Panc1 (cell line): ENCODE results near the gene PLET1. TPM values are rescaled to one million over a fixed set of nuclear protein-coding genes. Genes with fewer than 3 reads are reported as not detected.

Source experiments
- ATAC-seq: fragments of 200-7000 bp; cut with Tn5 transposase; 2 replicates; pipeline ENCODE4 v1.9.1; 2020; ENCODE audit warnings: mild to moderate bottlenecking, moderate library complexity
- BruUV-seq: library from RNA; stranded (reverse); fragments of 400-500 nt; replicated peaks from 2 replicates; lab custom pipeline; 2021; lab: Mats Ljungman, UMichigan
- CTCF ChIA-PET: fragments of 300-600 bp; sonication (Branson Sonifier 250); formaldehyde crosslinking; loops from one replicate; lab custom pipeline; 2022; ENCODE audit warnings: antibody characterized with exemption; lab: Charles Lee
- POLR2A ChIA-PET: fragments of 300-600 bp; sonication (Branson Sonifier 250); formaldehyde crosslinking; loops from one replicate; lab custom pipeline; 2022; ENCODE audit warnings: antibody characterized with exemption; lab: Charles Lee
- DNase-seq: peaks from one replicate; pipeline ENCODE4 v3.0.0-alpha.2; 2010; ENCODE audit warnings: low read depth, low spot score
- H3K27ac ChIP-seq: 2 replicates; pipeline ENCODE4 v1.5.1; 2011; ENCODE audit warnings: mild to moderate bottlenecking, low read length, inconsistent platforms
- H3K27me3 ChIP-seq: fragments of 200-500 bp; sonication (Bioruptor generic); 2 replicates; pipeline ENCODE4 v1.6.0; 2014; ENCODE audit warnings: low read length, inconsistent platforms; ENCODE audit not compliant: control insufficient read depth, insufficient read depth
- H3K36me3 ChIP-seq: fragments of 200-500 bp; sonication (Bioruptor generic); 2 replicates; pipeline ENCODE4 v1.5.1; 2014; ENCODE audit warnings: inconsistent platforms, mild to moderate bottlenecking, low read length, moderate library complexity; ENCODE audit not compliant: control insufficient read depth, insufficient read depth
- H3K4me1 ChIP-seq: 2 replicates; pipeline ENCODE4 v1.5.1; 2011; ENCODE audit warnings: inconsistent platforms, mild to moderate bottlenecking, low read length, moderate library complexity; ENCODE audit not compliant: control insufficient read depth, insufficient read depth
- H3K4me3 ChIP-seq, 2 experiments: 2 replicates each; pipeline ENCODE4 v1.5.1; 2011 to 2012; ENCODE audit warnings: low read depth in 2 of 2, low read length in 2 of 2, mild to moderate bottlenecking in 2 of 2, inconsistent platforms in 1 of 2, moderate library complexity in 1 of 2
- H3K9me3 ChIP-seq: fragments of 200-500 bp; sonication (Bioruptor generic); 2 replicates; pipeline ENCODE4 v1.5.1; 2014; ENCODE audit warnings: low read depth, mild to moderate bottlenecking, inconsistent platforms, low read length, moderate library complexity; ENCODE audit not compliant: control insufficient read depth, insufficient read depth
- CTCF ChIP-seq: fragments of 450-650 bp; IDR thresholded peaks from 2 replicates; pipeline ENCODE4 v1.5.1; 2017; ENCODE audit warnings: mild to moderate bottlenecking
- POLR2AphosphoS5 ChIP-seq: IDR thresholded peaks from 2 replicates; pipeline ENCODE4 v1.6.1; 2012; ENCODE audit warnings: mild to moderate bottlenecking, low read depth, low read length, moderate library complexity
- SIN3A ChIP-seq: IDR thresholded peaks from 2 replicates; pipeline ENCODE4 v1.6.1; 2012; ENCODE audit warnings: low read depth, mild to moderate bottlenecking, low read length, moderate library complexity, borderline replicate concordance; ENCODE audit not compliant: insufficient read depth
- TCF7L2 ChIP-seq: IDR thresholded peaks from 2 replicates; pipeline ENCODE4 v1.6.1; 2011; ENCODE audit warnings: mild to moderate bottlenecking, low read depth, low read length, inconsistent platforms
- in situ Hi-C: cut with HindIII; loops from 2 replicates; pipeline ENCODE4 v1.10.0; 2016; ENCODE audit warnings: low sequenced_read_pairs, low pct_unique_long_range_greater_than_20kb
- intact Hi-C: fragments of 100-400 bp; cut with micrococcal nuclease; formaldehyde crosslinking; loops from one replicate; pipeline ENCODE4 v1.10.0; 2022; ENCODE audit not compliant: unreplicated experiment
- total RNA-seq: library from RNA; stranded (reverse); gene quantifications from one replicate; pipeline ENCODE4 v1.2.1, GENCODE V29; 2021; ENCODE audit not compliant: unreplicated experiment
- TF ChIP-seq, protein P1 (sequence below), 2 experiments: IDR thresholded peaks; 2 replicates each; pipeline ENCODE4 v1.6.1; 2011 to 2012; ENCODE audit warnings: low read depth in 2 of 2, control low read depth in 1 of 2, low read length in 1 of 2, mild to moderate bottlenecking in 1 of 2, moderate library complexity in 1 of 2; ENCODE audit not compliant: insufficient read depth in 1 of 2

PLET1 gene
- total RNA-seq, 1 experiment from 2014 or later = not detected

GRCh38 chr11:112231952-112232351 lies 28.7 kb downstream of the PLET1 start:
- Histone ChIP-seq H3K4me3 (no peak overlapping the region), H3K4me1 (peaks cover 5% of the 10 kb centered on the region), H3K27ac (no peak overlapping the region), H3K9me3 (no peaks in the 10 kb centered on the region), H3K27me3 (no peaks in the 10 kb centered on the region), H3K36me3 (peaks cover 19% of the 10 kb centered on the region)
- POLR2A ChIA-PET = no interaction called here
- intact Hi-C loops (no loop called here), in situ Hi-C loops (no loop called here)
- ATAC-seq (no peak), DNase-seq (no peak)
- no peak for TF ChIP-seq SIN3A
- TF ChIP-seq CTCF = no peak
- no peak for TF ChIP-seq TCF7L2
- TF ChIP-seq, protein P1, sequence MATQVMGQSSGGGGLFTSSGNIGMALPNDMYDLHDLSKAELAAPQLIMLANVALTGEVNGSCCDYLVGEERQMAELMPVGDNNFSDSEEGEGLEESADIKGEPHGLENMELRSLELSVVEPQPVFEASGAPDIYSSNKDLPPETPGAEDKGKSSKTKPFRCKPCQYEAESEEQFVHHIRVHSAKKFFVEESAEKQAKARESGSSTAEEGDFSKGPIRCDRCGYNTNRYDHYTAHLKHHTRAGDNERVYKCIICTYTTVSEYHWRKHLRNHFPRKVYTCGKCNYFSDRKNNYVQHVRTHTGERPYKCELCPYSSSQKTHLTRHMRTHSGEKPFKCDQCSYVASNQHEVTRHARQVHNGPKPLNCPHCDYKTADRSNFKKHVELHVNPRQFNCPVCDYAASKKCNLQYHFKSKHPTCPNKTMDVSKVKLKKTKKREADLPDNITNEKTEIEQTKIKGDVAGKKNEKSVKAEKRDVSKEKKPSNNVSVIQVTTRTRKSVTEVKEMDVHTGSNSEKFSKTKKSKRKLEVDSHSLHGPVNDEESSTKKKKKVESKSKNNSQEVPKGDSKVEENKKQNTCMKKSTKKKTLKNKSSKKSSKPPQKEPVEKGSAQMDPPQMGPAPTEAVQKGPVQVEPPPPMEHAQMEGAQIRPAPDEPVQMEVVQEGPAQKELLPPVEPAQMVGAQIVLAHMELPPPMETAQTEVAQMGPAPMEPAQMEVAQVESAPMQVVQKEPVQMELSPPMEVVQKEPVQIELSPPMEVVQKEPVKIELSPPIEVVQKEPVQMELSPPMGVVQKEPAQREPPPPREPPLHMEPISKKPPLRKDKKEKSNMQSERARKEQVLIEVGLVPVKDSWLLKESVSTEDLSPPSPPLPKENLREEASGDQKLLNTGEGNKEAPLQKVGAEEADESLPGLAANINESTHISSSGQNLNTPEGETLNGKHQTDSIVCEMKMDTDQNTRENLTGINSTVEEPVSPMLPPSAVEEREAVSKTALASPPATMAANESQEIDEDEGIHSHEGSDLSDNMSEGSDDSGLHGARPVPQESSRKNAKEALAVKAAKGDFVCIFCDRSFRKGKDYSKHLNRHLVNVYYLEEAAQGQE (IDR thresholded peaks at IDR 0.05; ENCODE audit: insufficient read depth in 1 of 2, low read depth in 2 of 2, low read length in 1 of 2) = no peak
- no peak for TF ChIP-seq POLR2AphosphoS5
- no TSS peak for BruUV-seq
- CTCF ChIA-PET = no interaction called here

DNA sequence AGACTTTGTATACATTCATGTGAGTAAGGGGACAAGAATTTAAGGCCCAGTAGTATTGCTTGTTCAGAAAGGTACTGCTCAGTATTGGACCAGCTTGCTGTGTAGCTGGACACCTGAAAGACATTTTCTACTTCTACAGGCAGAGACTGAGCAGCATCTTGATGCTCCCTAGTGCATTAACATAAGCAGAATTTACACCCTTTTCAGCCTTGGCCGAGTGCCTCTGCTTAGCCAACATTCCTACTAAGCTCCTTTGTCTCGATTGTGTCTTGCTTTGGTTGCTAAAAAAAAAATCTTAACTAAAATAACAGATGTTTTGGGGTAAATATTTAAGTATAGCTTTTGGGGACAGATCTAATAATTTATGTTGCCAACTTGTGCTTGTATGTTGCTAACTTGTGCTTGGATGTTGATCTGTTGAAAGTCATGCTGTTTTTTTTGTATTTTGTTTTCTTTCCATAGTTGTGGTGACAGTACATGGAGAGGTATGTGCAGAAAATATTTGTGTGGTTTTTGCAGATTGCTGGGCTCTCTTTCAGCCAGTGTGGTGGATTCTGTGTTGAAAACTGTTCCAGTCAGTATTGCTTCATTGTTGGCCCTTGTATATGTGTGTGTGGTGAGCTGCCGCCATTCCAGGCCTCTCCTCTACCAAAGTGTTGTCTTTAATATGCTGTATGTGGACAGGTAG lies 30.8 kb downstream of the PLET1 start:
- ChIA-PET POLR2A (interaction anchor here (0.6 kb wide), 1 partner anchor 334 kb away, joined by 3 read pairs; no protein-coding TSS in a partner anchor), CTCF (no interaction called here)
- intact Hi-C loops (loop anchor here (10.0 kb wide), 1 partner anchor 1055 kb away; no protein-coding TSS in a partner anchor), in situ Hi-C loops (no loop called here)
- no peak overlapping the region for H3K27ac ChIP-seq
- no peak overlapping the region for H3K4me3 ChIP-seq
- ATAC-seq (no peak), DNase-seq (no peak)
- no peaks in the 10 kb centered on the region for H3K27me3 ChIP-seq
- TF ChIP-seq CTCF (no peak), SIN3A (no peak), TCF7L2 (no peak), POLR2AphosphoS5 (no peak)
- TF ChIP-seq, protein P1 (IDR thresholded peaks at IDR 0.05; ENCODE audit: insufficient read depth in 1 of 2, low read depth in 2 of 2, low read length in 1 of 2) = no peak
- H3K9me3 ChIP-seq = no peaks in the 10 kb centered on the region
- peaks cover 7% of the 10 kb centered on the region for H3K4me1 ChIP-seq
- no TSS peak for BruUV-seq
- H3K36me3 ChIP-seq = peaks cover 15% of the 10 kb centered on the region
